GM21528 (cell line): ENCODE data around the gene FRYL.
A peak's percentile ranks its signal among the peaks of the same experiment; 100 is the strongest.

Experiments used
- ATAC-seq: cut with Tn5 transposase; IDR thresholded peaks from one replicate; pipeline ENCODE4 v1.9.1; 2021; ENCODE audit warnings: mild to moderate bottlenecking, moderate library complexity; ENCODE audit not compliant: unreplicated experiment, low FRiP score

The FRYL gene

GRCh38 chr4:48634688-48635308 is 145.3 kb downstream of the FRYL start:
- no peak for ATAC-seq

GRCh38 chr4:48633657-48634056 is 146.4 kb downstream of the FRYL start:
- no peak for ATAC-seq

- ATAC-seq, result no peak
These were observed 150.6 kb downstream of the FRYL start for GRCh38 chr4:48629458-48629857.

GRCh38 chr4:48623182-48623780 is 156.8 kb downstream of the FRYL start:
- no peak for ATAC-seq

- no peak for ATAC-seq
These were observed 159.2 kb downstream of the FRYL start for GRCh38 chr4:48620831-48621230.

- no peak for ATAC-seq
These were observed 160.0 kb downstream of the FRYL start for GRCh38 chr4:48620093-48620492.

GRCh38 chr4:48604527-48604926 is 175.6 kb downstream of the FRYL start:
- no peak for ATAC-seq

GRCh38 chr4:48604041-48604440 is 176.0 kb downstream of the FRYL start:
- no peak for ATAC-seq

GRCh38 chr4:48603366-48604003 is 176.6 kb downstream of the FRYL start:
- no peak for ATAC-seq

GRCh38 chr4:48602763-48603162 is 177.3 kb downstream of the FRYL start:
- no peak for ATAC-seq

GRCh38 chr4:48602222-48602621 is 177.9 kb downstream of the FRYL start:
- no peak for ATAC-seq

- ATAC-seq, result no peak
These were observed 183.7 kb downstream of the FRYL start for GRCh38 chr4:48596336-48596735.

GRCh38 chr4:48594180-48594579 is 185.9 kb downstream of the FRYL start:
- no peak for ATAC-seq

- no peak for ATAC-seq
These were observed 188.7 kb downstream of the FRYL start for GRCh38 chr4:48591372-48591771.

GRCh38 chr4:48590884-48591283 is 189.2 kb downstream of the FRYL start:
- ATAC-seq, result no peak

- no peak for ATAC-seq
These were observed 191.0 kb downstream of the FRYL start for GRCh38 chr4:48589098-48589445.

- ATAC-seq, result no peak
These were observed 191.6 kb downstream of the FRYL start for GRCh38 chr4:48588230-48589097.

GRCh38 chr4:48585401-48585800 is 194.7 kb downstream of the FRYL start:
- no peak for ATAC-seq

- peak; percentile 83 for ATAC-seq
These were observed 201.7 kb downstream of the FRYL start for GRCh38 chr4:48578132-48578968.

- no peak for ATAC-seq
These were observed 204.1 kb downstream of the FRYL start for GRCh38 chr4:48575964-48576363.
